ES-I3 (cell line): ENCODE measurements around the gene FHIT.

Experiments
- H3K36me3 ChIP-seq: 2 replicates; pipeline ENCODE4 v1.6.1; 2013; ENCODE audit warnings: mild to moderate bottlenecking, low read length, control low read depth, moderate library complexity; ENCODE audit not compliant: insufficient read depth
- H3K4me1 ChIP-seq: 2 replicates; pipeline ENCODE4 v1.6.1; 2013; ENCODE audit warnings: mild to moderate bottlenecking, control low read depth, low read length; ENCODE audit not compliant: insufficient read depth
- H3K9ac ChIP-seq: 2 replicates; pipeline ENCODE4 v1.6.1; 2013; ENCODE audit warnings: low read depth, mild to moderate bottlenecking, low read length, moderate library complexity
- H3K9me3 ChIP-seq: 2 replicates; pipeline ENCODE4 v1.6.1; 2013; ENCODE audit warnings: mild to moderate bottlenecking, low read length, moderate library complexity; ENCODE audit not compliant: control insufficient read depth, insufficient read depth

FHIT gene

DNA sequence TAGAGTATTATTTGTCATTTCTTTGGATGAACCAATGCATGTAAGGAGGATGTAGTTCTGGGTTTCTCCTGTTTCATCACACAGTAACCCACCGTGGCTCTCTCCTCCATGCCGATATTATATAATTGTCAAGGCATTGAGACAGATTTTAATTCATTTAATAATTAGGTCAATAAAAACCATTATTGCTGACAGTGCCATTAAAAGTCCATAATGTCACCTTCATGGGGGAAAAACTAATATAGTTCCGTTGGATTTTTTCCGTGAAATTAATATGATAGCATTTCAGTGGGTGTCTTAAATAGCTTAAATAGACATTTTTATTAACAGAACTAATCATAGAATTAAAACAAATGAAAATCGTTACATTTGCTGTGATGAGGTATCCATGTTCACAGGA, 1453.7 kb downstream of the FHIT start:
- no peaks in the 10 kb centered on the region for H3K36me3 ChIP-seq
- H3K9me3 ChIP-seq: no peaks in the 10 kb centered on the region
- no peak overlapping the region for H3K9ac ChIP-seq
- H3K4me1 ChIP-seq: peaks cover 17% of the 10 kb centered on the region

DNA sequence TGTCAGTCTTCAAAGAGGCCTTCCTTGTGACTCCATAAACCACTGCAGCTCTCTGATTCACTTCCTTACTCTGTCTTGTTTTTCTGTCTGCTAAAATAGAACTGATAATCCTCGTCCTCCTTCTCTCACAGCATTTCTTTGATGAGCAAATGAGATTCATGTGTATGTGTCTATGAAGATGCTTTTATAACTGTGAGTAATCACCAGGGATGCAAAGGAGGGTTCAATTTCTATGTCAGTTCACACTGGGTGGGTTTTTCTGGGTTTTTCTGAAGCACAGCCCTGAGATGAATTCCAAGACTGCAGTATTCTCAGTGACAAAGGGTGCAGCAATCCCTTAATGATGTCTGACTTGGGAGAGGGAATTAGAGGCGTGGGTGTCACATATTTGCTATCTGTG, 1454.8 kb downstream of the FHIT start:
- Histone ChIP-seq H3K9ac (no peak overlapping the region), H3K36me3 (no peaks in the 10 kb centered on the region), H3K4me1 (peaks cover 9% of the 10 kb centered on the region), H3K9me3 (no peaks in the 10 kb centered on the region)

DNA sequence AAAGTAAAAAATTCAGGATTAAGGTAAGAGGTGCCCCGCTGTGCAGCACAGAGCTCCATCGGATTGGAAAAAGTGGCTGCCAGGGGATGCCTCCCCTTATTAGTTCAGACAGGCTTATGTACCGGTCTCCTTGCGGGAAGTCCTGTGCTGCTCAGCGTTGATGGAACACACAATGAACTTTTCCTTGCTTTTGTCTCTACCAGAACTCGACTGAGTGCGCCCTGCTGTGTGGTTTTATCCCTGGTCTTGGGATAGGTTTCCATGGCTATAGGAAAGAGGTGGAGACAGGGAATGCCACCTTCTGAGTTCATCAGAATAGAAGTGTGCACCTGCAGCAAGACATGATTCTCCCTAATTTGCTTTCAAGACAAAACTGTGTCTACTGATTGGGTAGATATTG, 1455.5 kb downstream of the FHIT start:
- no peaks in the 10 kb centered on the region for H3K36me3 ChIP-seq
- H3K4me1 ChIP-seq: 0 out of 2 replicates have a peak, but pooled peaks cover 3% of the 10 kb centered on the region
- no peak overlapping the region for H3K9ac ChIP-seq
- no peaks in the 10 kb centered on the region for H3K9me3 ChIP-seq

DNA sequence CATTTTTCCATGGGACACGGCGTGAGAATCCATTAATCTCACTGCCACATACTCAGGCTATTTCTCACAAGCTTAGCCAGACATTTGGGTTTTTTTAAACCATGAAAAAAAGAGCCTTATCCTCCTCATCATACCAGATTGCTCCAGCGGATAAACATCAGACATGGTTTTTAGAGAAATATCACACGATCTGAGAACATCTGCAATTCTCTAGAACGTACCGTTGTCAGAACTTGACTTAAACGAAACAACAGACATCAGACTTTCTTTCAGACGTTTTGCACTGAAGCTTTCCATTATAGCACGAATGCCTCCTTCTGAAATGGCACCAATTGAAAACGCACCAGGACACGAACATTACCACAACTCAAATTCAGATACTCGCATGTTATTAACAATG, 1457.3 kb downstream of the FHIT start:
- Histone ChIP-seq H3K36me3 (no peaks in the 10 kb centered on the region), H3K9me3 (no peaks in the 10 kb centered on the region), H3K9ac (no peak overlapping the region), H3K4me1 (no peaks in the 10 kb centered on the region)

DNA sequence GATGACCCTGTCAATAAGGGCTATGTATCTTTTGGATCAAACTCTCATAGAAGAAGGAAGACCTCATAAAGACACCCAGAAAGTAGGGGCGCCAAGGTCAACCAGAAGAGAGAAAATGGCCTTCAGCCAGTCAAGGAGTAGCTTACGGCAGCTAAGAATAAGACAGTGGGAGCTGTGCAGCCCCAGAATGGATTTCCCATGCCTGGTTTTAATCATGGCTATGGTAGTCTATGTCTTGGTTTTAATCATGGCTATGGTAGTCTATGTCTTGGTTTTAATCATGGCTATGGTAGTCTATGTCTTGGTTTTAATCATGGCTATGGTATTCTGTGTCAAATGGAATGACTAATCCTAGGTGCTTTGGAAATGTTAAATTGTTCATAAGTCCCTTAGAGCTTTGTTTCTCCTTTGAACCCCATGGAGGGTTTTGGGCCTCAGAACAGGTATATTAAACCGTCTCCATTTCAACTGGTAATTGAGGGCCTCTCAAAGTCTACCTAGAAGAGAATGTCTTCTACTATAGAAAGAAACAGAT, 1459.4 kb downstream of the FHIT start:
- no peaks in the 10 kb centered on the region for H3K4me1 ChIP-seq

DNA sequence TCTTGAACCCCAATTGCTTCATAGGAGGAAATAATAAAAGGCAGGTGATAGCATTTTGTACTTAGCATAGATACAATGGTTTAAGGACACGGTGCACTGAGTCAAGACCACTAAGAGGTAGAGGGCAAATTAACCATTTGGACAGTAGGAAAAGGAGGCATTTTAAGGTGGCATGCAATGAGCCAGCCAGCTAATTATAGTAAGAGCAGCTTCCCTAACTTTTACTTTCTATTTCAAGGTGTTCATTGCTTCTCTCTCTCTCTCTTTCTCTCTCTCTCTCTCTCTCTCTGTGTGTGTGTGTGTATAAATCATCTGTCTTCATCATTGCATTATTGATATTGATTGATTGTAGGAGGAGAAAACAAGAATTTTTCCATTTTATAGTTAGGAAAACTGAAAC, 1461.0 kb downstream of the FHIT start:
- Histone ChIP-seq H3K9ac (no peak overlapping the region), H3K9me3 (no peaks in the 10 kb centered on the region), H3K4me1 (no peaks in the 10 kb centered on the region), H3K36me3 (no peaks in the 10 kb centered on the region)

More for the DNA sequence above, 1459.4 kb downstream of the FHIT start:
- Histone ChIP-seq H3K9ac (no peak overlapping the region), H3K36me3 (no peaks in the 10 kb centered on the region), H3K9me3 (no peaks in the 10 kb centered on the region)

DNA sequence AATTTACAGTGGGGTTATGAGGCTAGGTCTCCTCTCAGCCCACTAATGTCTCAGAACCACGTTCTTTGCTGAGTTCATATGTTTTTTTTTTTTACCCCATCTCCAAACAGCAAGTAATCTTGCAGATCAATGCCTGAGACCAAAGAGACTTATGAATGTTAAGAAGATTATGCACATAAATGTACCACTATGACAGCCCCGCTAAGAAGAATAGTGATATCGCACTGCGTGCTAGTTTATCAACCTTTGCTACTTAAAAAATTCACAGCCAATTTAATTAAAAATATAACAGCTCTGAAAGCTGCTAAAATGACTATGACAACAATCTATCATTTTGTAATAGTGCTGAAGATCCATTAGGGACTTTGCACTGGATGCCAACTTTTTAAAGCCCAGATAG, 1462.5 kb downstream of the FHIT start:
- Histone ChIP-seq H3K9me3 (no peaks in the 10 kb centered on the region), H3K36me3 (no peaks in the 10 kb centered on the region), H3K9ac (no peak overlapping the region), H3K4me1 (peaks cover 4% of the 10 kb centered on the region; the same call in 1 of the 2 replicates)

DNA sequence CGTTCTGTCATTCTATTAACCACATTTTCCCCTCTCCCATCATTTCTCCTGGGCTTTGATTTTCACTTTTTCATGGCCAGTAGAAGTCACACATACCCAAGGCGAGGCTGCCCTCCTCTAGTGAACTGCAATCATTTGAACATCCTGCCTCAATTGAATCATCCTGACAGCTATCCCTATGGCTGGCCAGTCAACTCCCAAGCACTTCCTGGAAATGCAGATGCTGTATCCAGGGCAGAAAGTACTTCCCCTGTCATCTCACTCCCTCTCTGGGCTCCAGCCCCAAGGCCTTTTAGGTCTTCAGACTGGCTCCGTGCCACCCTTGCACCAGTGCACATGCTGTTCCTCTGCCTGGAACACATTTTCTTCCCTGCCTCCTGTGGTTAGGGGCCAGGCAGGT, 1463.1 kb downstream of the FHIT start:
- Histone ChIP-seq H3K4me1 (peaks cover 4% of the 10 kb centered on the region; the same call in 1 of the 2 replicates), H3K9me3 (no peaks in the 10 kb centered on the region), H3K36me3 (no peaks in the 10 kb centered on the region), H3K9ac (no peak overlapping the region)

DNA sequence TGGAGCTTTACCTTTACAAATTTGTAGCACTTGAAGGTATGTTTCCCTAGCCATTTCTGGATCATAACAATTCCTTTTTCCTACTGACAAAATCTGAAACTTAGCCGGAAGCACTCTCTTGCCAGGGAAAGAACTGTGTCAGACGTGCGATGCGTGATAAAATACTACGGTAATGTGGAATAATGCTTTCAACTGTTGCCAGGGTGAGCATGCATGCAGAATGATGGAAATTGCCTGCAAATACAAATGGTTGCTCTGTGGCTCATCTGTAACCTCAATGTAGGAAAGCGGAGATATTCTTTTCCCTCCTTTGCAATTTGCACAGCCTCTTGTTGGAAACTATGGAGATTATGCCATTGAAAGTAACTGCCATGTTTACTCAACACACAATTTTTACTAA, 1464.9 kb downstream of the FHIT start:
- no peaks in the 10 kb centered on the region for H3K36me3 ChIP-seq

DNA sequence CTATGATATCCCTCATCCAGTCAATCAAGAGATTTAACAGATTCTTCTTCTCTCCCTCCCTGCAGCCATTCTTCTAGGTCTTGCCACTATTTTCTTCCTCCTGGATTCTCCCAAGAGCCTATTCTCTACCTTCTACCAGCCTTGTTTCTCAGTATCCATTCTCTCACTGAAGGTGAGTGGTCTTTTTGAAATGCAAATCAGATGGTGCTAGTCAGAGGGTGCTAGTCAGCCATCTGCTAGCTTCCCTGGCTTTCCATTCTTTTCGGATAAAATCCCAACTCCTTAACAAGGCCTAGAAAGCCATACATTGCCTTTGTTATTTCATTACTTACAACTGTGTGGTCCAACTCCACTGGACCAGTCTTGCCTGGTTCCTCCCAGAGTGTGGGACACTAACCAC, 1467.1 kb downstream of the FHIT start:
- Histone ChIP-seq H3K9me3 (no peaks in the 10 kb centered on the region), H3K36me3 (no peaks in the 10 kb centered on the region), H3K9ac (no peak overlapping the region), H3K4me1 (peaks cover 4% of the 10 kb centered on the region; the same call in 1 of the 2 replicates)

More for the DNA sequence above, 1464.9 kb downstream of the FHIT start:
- H3K9me3 ChIP-seq: no peaks in the 10 kb centered on the region
- peaks cover 4% of the 10 kb centered on the region; the same call in 1 of the 2 replicates for H3K4me1 ChIP-seq
- H3K9ac ChIP-seq: no peak overlapping the region

DNA sequence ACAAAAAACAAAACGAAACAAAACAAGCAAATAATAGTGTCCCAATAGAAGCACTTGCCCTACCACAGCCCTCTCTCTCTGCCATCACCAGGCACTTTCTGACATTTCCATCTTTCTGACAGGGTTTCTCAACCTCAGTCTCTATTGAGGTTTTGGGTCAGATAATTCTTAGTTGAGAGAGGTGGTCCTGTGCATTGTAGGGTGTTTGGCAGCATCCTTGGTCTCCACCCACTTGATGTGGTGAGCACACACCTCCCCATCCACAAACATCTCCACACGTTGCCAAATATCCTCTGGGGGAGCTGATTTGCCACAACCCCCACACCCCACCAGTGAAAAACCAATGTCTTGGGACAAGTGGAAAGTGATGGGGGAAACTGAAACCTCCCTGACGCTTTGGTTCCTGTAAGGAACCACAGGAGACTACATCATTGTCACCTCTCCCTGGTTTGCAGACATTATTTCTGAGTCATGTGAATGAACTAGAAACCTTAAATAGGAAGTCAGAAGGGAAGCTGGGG, 1467.7 kb downstream of the FHIT start:
- no peaks in the 10 kb centered on the region for H3K36me3 ChIP-seq
- H3K9ac ChIP-seq: no peak overlapping the region
- peaks cover 4% of the 10 kb centered on the region; the same call in 1 of the 2 replicates for H3K4me1 ChIP-seq
- no peaks in the 10 kb centered on the region for H3K9me3 ChIP-seq

DNA sequence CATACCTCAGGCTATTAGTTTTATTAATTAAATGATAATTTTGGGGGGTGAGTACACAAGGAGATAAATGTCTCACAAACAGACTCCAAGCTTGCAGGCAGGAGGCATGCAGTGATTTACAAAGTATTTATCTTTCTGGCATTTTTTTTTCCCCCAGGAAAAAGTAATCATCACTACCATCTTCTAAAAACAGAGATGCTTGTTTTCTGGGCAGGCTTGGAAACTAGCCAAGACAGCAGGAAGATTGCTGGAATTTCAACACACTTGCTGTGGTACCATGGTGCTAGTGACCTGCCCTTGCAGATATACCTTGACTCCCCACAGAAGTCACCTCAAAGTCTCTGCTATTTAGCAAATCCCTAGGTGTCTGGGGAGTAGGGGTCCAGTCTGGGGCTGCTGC, 1468.6 kb downstream of the FHIT start:
- Histone ChIP-seq H3K9me3 (no peaks in the 10 kb centered on the region), H3K4me1 (peaks cover 4% of the 10 kb centered on the region; the same call in 1 of the 2 replicates), H3K36me3 (no peaks in the 10 kb centered on the region), H3K9ac (no peak overlapping the region)

DNA sequence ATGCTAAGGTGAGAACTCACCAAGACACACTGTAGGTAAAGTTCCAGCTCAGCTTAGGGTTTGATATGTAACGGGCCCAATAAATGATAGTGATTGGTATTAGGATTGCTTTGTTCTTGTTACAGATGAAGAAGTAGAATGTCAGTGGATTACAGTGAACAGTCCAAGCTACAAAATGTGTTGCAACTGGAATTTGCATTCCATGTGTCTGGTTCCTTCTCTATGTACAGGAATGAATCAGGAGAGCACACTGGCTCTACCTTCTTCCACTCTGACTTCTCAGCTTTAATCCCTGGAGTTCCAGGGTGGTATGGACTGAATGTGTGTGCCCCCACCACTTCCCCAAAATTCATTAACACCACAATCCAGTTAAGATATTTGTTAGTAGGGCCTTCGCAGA, 1471.0 kb downstream of the FHIT start:
- Histone ChIP-seq H3K4me1 (peaks cover 4% of the 10 kb centered on the region; the same call in 1 of the 2 replicates), H3K36me3 (no peaks in the 10 kb centered on the region), H3K9ac (no peak overlapping the region), H3K9me3 (no peaks in the 10 kb centered on the region)

DNA sequence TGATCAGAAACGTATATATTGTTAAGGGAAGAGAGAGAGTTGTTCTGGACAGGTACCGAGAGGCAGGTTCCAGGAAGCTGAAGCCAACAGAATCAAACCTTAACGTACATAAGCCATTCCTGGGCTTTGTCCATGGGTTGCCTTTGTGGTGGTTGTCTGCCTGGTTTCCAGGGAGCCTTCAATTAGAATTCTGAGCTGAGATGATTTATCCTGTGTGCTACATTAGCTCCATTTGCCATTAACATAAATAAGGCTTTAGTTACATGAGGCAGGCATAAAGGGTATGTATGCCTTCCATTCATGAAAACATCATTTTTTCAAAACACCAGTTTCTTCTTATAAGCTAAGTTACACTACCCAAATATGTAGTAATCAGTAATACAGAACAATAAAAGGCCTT, 1472.0 kb downstream of the FHIT start:
- Histone ChIP-seq H3K9me3 (no peaks in the 10 kb centered on the region), H3K36me3 (no peaks in the 10 kb centered on the region), H3K9ac (no peak overlapping the region), H3K4me1 (peaks cover 4% of the 10 kb centered on the region; the same call in 1 of the 2 replicates)

DNA sequence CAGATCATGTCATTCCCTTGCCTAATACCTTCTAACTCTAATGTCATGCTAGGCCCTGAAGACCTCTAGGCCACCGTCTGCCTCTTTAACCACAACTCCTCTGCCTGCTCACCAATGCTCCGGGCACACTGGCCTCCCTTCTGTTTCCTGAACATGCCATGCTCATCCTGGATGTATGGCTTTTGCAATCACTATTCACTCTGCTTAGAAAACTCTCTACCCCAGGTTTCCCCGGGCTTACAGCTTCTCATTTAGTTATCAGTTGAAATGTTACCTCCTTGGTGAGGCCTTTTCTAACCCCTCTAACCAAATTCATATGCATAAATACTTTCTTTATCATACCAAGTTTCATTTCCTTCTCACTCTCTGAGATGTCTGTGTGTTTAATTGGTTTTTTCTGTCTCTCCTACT, 1473.6 kb downstream of the FHIT start:
- no peaks in the 10 kb centered on the region for H3K4me1 ChIP-seq
- H3K36me3 ChIP-seq: no peaks in the 10 kb centered on the region
- H3K9ac ChIP-seq: no peak overlapping the region
- no peaks in the 10 kb centered on the region for H3K9me3 ChIP-seq
